GM18951 (cell line): ENCODE data around the gene HPN.

ENCODE experiments used
- POLR2A ChIP-seq: IDR thresholded peaks from 4 replicates; pipeline ENCODE4 v1.6.1; 2011; ENCODE audit warnings: mild to moderate bottlenecking; ENCODE audit not compliant: insufficient read length, insufficient read depth; ENCODE audit errors: extremely low read depth
- in situ Hi-C: fragments of 300-500 bp; cut with MboI; formaldehyde crosslinking; loops from one replicate; pipeline ENCODE4 v1.12.0; 2022; ENCODE audit warnings: low sequenced_read_pairs, mixed read lengths, inconsistent platforms; ENCODE audit not compliant: unreplicated experiment

HPN gene

GRCh38 chr19:35037716-35038622 lies 3.6 kb upstream of the HPN start:
- in situ Hi-C loops, result no loop called here

GRCh38 chr19:35038623-35039512 lies 2.7 kb upstream of the HPN start:
- in situ Hi-C loops, result no loop called here
- no peak for TF ChIP-seq POLR2A

More at GRCh38 chr19:35037716-35038622, 3.6 kb upstream of the HPN start:
- no peak for TF ChIP-seq POLR2A

- no peak for TF ChIP-seq POLR2A
- in situ Hi-C loops, result no loop called here
Measured at GRCh38 chr19:35039881-35040825, 1.4 kb upstream of the HPN start.

GRCh38 chr19:35040826-35041547 lies 534 bp upstream of the HPN start:
- in situ Hi-C loops, result no loop called here
- TF ChIP-seq POLR2A, result no peak

GRCh38 chr19:35042056-35042730 lies 672 bp downstream of the HPN start:
- TF ChIP-seq POLR2A, result no peak
- in situ Hi-C loops, result no loop called here

GRCh38 chr19:35042954-35043604 lies 1.6 kb downstream of the HPN start:
- in situ Hi-C loops, result no loop called here
- TF ChIP-seq POLR2A, result no peak

- in situ Hi-C loops, result no loop called here
- no peak for TF ChIP-seq POLR2A
Measured at GRCh38 chr19:35043906-35044305, 2.4 kb downstream of the HPN start.

- TF ChIP-seq POLR2A, result no peak
- in situ Hi-C loops, result no loop called here
Measured at GRCh38 chr19:35044317-35045117, 3.0 kb downstream of the HPN start.

- in situ Hi-C loops, result no loop called here
- no peak for TF ChIP-seq POLR2A
Measured at GRCh38 chr19:35045667-35046300, 4.3 kb downstream of the HPN start.

- in situ Hi-C loops, result no loop called here
- no peak for TF ChIP-seq POLR2A
Measured at GRCh38 chr19:35046461-35046860, 4.9 kb downstream of the HPN start.

GRCh38 chr19:35048911-35049411 lies 7.4 kb downstream of the HPN start:
- TF ChIP-seq POLR2A, result no peak
- in situ Hi-C loops, result no loop called here
